ENCODE data around the gene TMEM221.

- TF ChIP-seq CTCF (IDR thresholded peaks at IDR 0.05) (no peak), POLR2A (IDR thresholded peaks at IDR 0.05) (no peak), POLR2AphosphoS5 (IDR thresholded peaks at IDR 0.05) (no peak)
Measured at GRCh38 chr19:17414097-17414496, 34.4 kb downstream of the TMEM221 start.

Measured in sigmoid colon (tissue), 4 donors.